CD14-positive monocyte (primary cell): ENCODE results near the gene KRTAP5-7. TPM values are rescaled to one million over a fixed set of nuclear protein-coding genes. Genes with fewer than 3 reads are reported as not detected.

Source experiments
- DNase-seq, 3 donors: peaks; one replicate each; pipeline ENCODE4 v3.0.0-alpha.2; 2011 to 2022
- H2AFZ ChIP-seq: 2 replicates; pipeline ENCODE4 v1.6.0; 2012; ENCODE audit warnings: mild to moderate bottlenecking, low read depth, low read length, inconsistent platforms; ENCODE audit not compliant: insufficient read depth, poor library complexity, severe bottlenecking
- H3K27ac ChIP-seq, 2 donors: 1 replicate in 1 of 2; 2 replicates in 1 of 2; pipeline ENCODE4 v1.5.1; 2012 to 2013; ENCODE audit warnings: low read length in 2 of 2, control low read depth in 1 of 2, inconsistent platforms in 1 of 2, low read depth in 1 of 2, mild to moderate bottlenecking in 1 of 2
- H3K27me3 ChIP-seq, 2 donors: one replicate each; pipeline versions ENCODE4 v1.6.0 to v1.6.1; 2011 to 2013; ENCODE audit warnings: low read length in 2 of 2; ENCODE audit not compliant: control insufficient read depth in 2 of 2, insufficient read depth in 2 of 2
- H3K36me3 ChIP-seq, 2 donors: replicated peaks in 1 of 2; 1 replicate in 1 of 2; 2 replicates in 1 of 2; pipeline versions ENCODE4 v1.5.1 to v1.6.1; 2012 to 2013; ENCODE audit warnings: low read length in 2 of 2, control low read depth in 1 of 2, inconsistent platforms in 1 of 2, mild to moderate bottlenecking in 1 of 2; ENCODE audit not compliant: insufficient read depth in 2 of 2, control insufficient read depth in 1 of 2
- H3K4me1 ChIP-seq, 2 donors: 1 replicate in 1 of 2; 2 replicates in 1 of 2; pipeline versions ENCODE4 v1.5.1 to v1.6.1; 2012 to 2013; ENCODE audit warnings: low read length in 2 of 2, control low read depth in 1 of 2, inconsistent platforms in 1 of 2, mild to moderate bottlenecking in 1 of 2, moderate library complexity in 1 of 2; ENCODE audit not compliant: insufficient read depth in 2 of 2, control insufficient read depth in 1 of 2
- H3K4me2 ChIP-seq: replicated peaks from 2 replicates; pipeline ENCODE3; 2012; ENCODE audit warnings: low read length, moderate library complexity, mild to moderate bottlenecking; ENCODE audit not compliant: poor library complexity, severe bottlenecking; ENCODE audit errors: extremely low read depth
- H3K4me3 ChIP-seq, 3 experiments: fragments of 200-600 bp in 1 of 3; sonication (generic) in 1 of 3; replicated peaks in 1 of 3; 1 replicate in 2 of 3; 2 replicates in 1 of 3; pipeline ENCODE4 v1.5.1; 2011 to 2013; ENCODE audit warnings: low read length in 3 of 3, mild to moderate bottlenecking in 3 of 3, control low read depth in 2 of 3, low read depth in 2 of 3, inconsistent platforms in 1 of 3, moderate library complexity in 1 of 3
- H3K79me2 ChIP-seq: 2 replicates; pipeline ENCODE4 v1.6.0; 2012; ENCODE audit warnings: mild to moderate bottlenecking, control low read depth, inconsistent platforms, low read length, moderate library complexity; ENCODE audit not compliant: insufficient read depth
- H3K9ac ChIP-seq: 2 replicates; pipeline ENCODE4 v1.6.0; 2017; ENCODE audit warnings: low read length, mild to moderate bottlenecking; ENCODE audit not compliant: insufficient read depth, poor library complexity, severe bottlenecking
- H3K9me3 ChIP-seq, 2 donors: replicated peaks in 1 of 2; 1 replicate in 1 of 2; 2 replicates in 1 of 2; pipeline versions ENCODE4 v1.5.1 to v1.6.1; 2012 to 2013; ENCODE audit warnings: low read length in 2 of 2, control low read depth in 1 of 2; ENCODE audit not compliant: control insufficient read depth in 1 of 2, insufficient read depth in 1 of 2
- H4K20me1 ChIP-seq: 2 replicates; pipeline ENCODE4 v1.6.0; 2012; ENCODE audit warnings: mild to moderate bottlenecking, low read length, control low read depth, moderate library complexity; ENCODE audit not compliant: insufficient read depth
- H3K27ac Mint-ChIP-seq, 7 donors: one replicate each; pipeline ENCODE4 v1.8.0; 2020; ENCODE audit warnings: mild to moderate bottlenecking in 7 of 7, mixed read lengths in 7 of 7, moderate library complexity in 6 of 7, inconsistent platforms in 2 of 7
- H3K27me3 Mint-ChIP-seq, 3 donors: one replicate each; pipeline ENCODE4 v1.8.0; 2021 to 2022; ENCODE audit warnings: low read depth in 3 of 3, mild to moderate bottlenecking in 3 of 3, mixed read lengths in 3 of 3, moderate library complexity in 3 of 3, inconsistent platforms in 1 of 3
- H3K36me3 Mint-ChIP-seq, 2 donors: one replicate each; pipeline ENCODE4 v1.8.0; 2020; ENCODE audit warnings: mixed read lengths in 2 of 2, inconsistent platforms in 1 of 2, mild to moderate bottlenecking in 1 of 2
- H3K4me1 Mint-ChIP-seq: one replicate; pipeline ENCODE4 v1.8.0; 2020; ENCODE audit warnings: mild to moderate bottlenecking, mixed read lengths
- H3K4me3 Mint-ChIP-seq, 2 donors: one replicate each; pipeline ENCODE4 v1.8.0; 2020; ENCODE audit warnings: mild to moderate bottlenecking in 2 of 2, mixed read lengths in 2 of 2, moderate library complexity in 1 of 2
- H3K9me3 Mint-ChIP-seq, 7 donors: one replicate each; pipeline ENCODE4 v1.8.0; 2020 to 2022; ENCODE audit warnings: mixed read lengths in 7 of 7, mild to moderate bottlenecking in 6 of 7, moderate library complexity in 6 of 7, inconsistent platforms in 2 of 7
- WGBS: methylation state at CpG from one replicate; pipeline ENCODE4 v1.1.5; 2013; ENCODE audit warnings: missing lambda C conversion rate; ENCODE audit not compliant: insufficient coverage; 5-methylcytosine and 5-hydroxymethylcytosine counted together
- intact Hi-C, 2 donors: fragments of 100-400 bp; cut with micrococcal nuclease; formaldehyde crosslinking; loops; one replicate each; pipeline versions ENCODE4 v1.15.0 to v1.15.1; 2023
- polyA plus RNA-seq, 3 donors: library from polyadenylated mRNA; depleted of rRNA in 1 of 3; unstranded in 2 of 3; stranded (reverse) in 1 of 3; fragments of 300-500 nt in 2 of 3; fragments of >200 nt in 1 of 3; fragmentation: Illumina TruSeq in 2 of 3; gene quantifications; 1 replicate in 2 of 3; 2 replicates in 1 of 3; pipeline ENCODE4 v1.2.3, GENCODE V29; 2012 to 2021
- TF ChIP-seq, protein P1 (sequence below): fragments of 200-600 bp; IDR thresholded peaks from one replicate; pipeline ENCODE4 v1.8.0; 2022; ENCODE audit warnings: antibody characterized with exemption, mild to moderate bottlenecking

Gene KRTAP5-7
- polyA plus RNA-seq, 3 donors, result 0.05 TPM; not detected in 2

DNA sequence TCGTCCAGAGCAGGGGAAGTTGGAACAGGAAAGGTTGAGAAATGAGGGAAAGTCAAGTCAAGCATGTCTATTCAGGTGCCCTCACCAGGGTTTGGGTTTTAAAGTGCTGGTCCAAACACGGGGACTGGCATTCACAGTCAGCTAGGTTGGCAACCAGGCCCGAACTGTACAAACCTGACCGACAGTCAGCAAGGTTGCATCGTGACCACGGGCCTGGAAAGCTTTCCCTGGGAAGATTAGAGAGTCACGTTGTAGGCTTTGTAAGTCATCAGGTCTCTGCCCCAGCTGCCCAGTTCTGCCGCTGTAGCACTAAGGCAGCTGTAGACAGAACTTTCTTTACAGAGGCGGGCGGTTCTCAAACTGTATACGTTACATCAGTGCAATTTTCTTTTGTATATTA, 45.7 kb downstream of the KRTAP5-7 start:
- Histone ChIP-seq H3K4me3 (no peak overlapping the region), H3K27ac (no peak overlapping the region), H2AFZ (no peak overlapping the region), H3K9ac (no peak overlapping the region), H3K4me2 (no peak overlapping the region), H3K36me3 (no peaks in the 10 kb centered on the region), H3K4me1 (no peaks in the 10 kb centered on the region), H3K27me3 (no peaks in the 10 kb centered on the region), H3K79me2 (no peaks in the 10 kb centered on the region), H4K20me1 (no peaks in the 10 kb centered on the region), H3K9me3 (no peaks in the 10 kb centered on the region)
- Mint-ChIP-seq H3K4me3 (no peak overlapping the region), H3K27me3 (peaks cover 2 to 4% (median 4%) of the 10 kb centered on the region in 3 donors), H3K36me3 (no peaks in the 10 kb centered on the region), H3K4me1 (no peaks in the 10 kb centered on the region), H3K9me3 (no peaks in the 10 kb centered on the region), H3K27ac (no peak overlapping the region)
- DNase-seq, result no peak
- intact Hi-C loops, result no loop called here
- TF ChIP-seq, protein P1, sequence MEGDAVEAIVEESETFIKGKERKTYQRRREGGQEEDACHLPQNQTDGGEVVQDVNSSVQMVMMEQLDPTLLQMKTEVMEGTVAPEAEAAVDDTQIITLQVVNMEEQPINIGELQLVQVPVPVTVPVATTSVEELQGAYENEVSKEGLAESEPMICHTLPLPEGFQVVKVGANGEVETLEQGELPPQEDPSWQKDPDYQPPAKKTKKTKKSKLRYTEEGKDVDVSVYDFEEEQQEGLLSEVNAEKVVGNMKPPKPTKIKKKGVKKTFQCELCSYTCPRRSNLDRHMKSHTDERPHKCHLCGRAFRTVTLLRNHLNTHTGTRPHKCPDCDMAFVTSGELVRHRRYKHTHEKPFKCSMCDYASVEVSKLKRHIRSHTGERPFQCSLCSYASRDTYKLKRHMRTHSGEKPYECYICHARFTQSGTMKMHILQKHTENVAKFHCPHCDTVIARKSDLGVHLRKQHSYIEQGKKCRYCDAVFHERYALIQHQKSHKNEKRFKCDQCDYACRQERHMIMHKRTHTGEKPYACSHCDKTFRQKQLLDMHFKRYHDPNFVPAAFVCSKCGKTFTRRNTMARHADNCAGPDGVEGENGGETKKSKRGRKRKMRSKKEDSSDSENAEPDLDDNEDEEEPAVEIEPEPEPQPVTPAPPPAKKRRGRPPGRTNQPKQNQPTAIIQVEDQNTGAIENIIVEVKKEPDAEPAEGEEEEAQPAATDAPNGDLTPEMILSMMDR, result no peak
- 70% methylated on average over 7 of the region's 11 CpGs for WGBS

DNA sequence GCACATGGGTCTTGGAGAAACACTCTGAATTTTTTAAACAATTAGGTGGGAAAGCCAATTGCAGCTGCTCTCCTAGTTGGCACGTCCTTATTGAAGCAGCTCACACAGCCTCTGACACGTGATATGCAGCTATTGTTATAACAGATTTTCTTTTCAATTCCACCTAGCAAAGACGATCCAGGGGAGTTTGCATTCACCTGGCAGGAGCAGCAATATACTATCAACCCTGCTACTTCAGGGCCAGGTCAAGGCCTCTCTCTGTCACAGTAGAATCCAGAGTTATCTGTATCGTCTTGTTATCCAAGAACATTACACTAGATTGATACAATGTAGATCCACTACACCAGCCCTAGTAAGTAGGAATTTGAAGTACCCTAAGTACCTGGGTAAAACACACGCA, 47.4 kb downstream of the KRTAP5-7 start:
- 92% methylated on average over 2 of the region's 5 CpGs for WGBS

More for the DNA sequence above, 47.4 kb downstream of the KRTAP5-7 start:
- Mint-ChIP-seq H3K4me3 (no peak overlapping the region), H3K9me3 (no peaks in the 10 kb centered on the region), H3K27me3 (peaks cover 0 to 2% (median 0%) of the 10 kb centered on the region in 3 donors), H3K27ac (no peak overlapping the region), H3K4me1 (no peaks in the 10 kb centered on the region), H3K36me3 (no peaks in the 10 kb centered on the region)
- Histone ChIP-seq H3K79me2 (no peaks in the 10 kb centered on the region), H3K36me3 (no peaks in the 10 kb centered on the region), H3K4me1 (no peaks in the 10 kb centered on the region), H3K9me3 (no peaks in the 10 kb centered on the region), H3K27ac (no peak overlapping the region), H2AFZ (no peak overlapping the region), H3K4me3 (no peak overlapping the region), H3K9ac (no peak overlapping the region), H4K20me1 (no peaks in the 10 kb centered on the region), H3K4me2 (no peak overlapping the region), H3K27me3 (no peaks in the 10 kb centered on the region)
- DNase-seq, result no peak
- TF ChIP-seq, protein P1, result no peak
- intact Hi-C loops, result no loop called here
